Spleen (tissue), 11 donors: ENCODE data around the gene S100B. TPM values are rescaled to one million over a fixed set of nuclear protein-coding genes. Genes with fewer than 3 reads are reported as not detected.
A peak's percentile ranks its signal among the peaks of the same experiment; 100 is the strongest.

Experiments
- DNase-seq: peaks from one replicate; pipeline ENCODE4 v3.0.0-alpha.2; 2020
- H3K27ac ChIP-seq, 8 donors: fragments of 200-600 bp; sonication (generic) in 7 of 8; 1 replicate in 4 of 8; 2 replicates in 4 of 8; pipeline versions ENCODE4 v1.5.0 to v1.8.0; 2016 to 2021; ENCODE audit warnings: inconsistent platforms in 4 of 8, mild to moderate bottlenecking in 4 of 8, moderate library complexity in 1 of 8
- H3K27me3 ChIP-seq, 7 donors: fragments of 200-600 bp; sonication (generic) in 6 of 7; replicated peaks in 1 of 7; 1 replicate in 4 of 7; 2 replicates in 3 of 7; pipeline versions ENCODE4 v1.5.0 to v1.8.0; 2016 to 2021; ENCODE audit warnings: inconsistent platforms in 3 of 7, mild to moderate bottlenecking in 1 of 7
- H3K36me3 ChIP-seq, 6 donors: fragments of 200-600 bp; sonication (generic) in 5 of 6; 1 replicate in 4 of 6; 2 replicates in 2 of 6; pipeline versions ENCODE4 v1.5.0 to v1.8.0; 2016 to 2021; ENCODE audit warnings: inconsistent platforms in 2 of 6
- H3K4me1 ChIP-seq, 6 donors: fragments of 200-600 bp; sonication (generic) in 5 of 6; 1 replicate in 3 of 6; 2 replicates in 3 of 6; pipeline versions ENCODE4 v1.5.0 to v1.8.0; 2016 to 2021; ENCODE audit warnings: inconsistent platforms in 3 of 6
- H3K4me3 ChIP-seq, 8 donors: fragments of 200-600 bp; sonication (generic) in 7 of 8; 1 replicate in 4 of 8; 2 replicates in 4 of 8; pipeline versions ENCODE4 v1.5.0 to v1.8.0; 2016 to 2021; ENCODE audit warnings: inconsistent platforms in 4 of 8, mild to moderate bottlenecking in 4 of 8, moderate library complexity in 2 of 8
- H3K9me3 ChIP-seq, 8 donors: fragments of 200-600 bp; sonication (generic) in 7 of 8; 1 replicate in 4 of 8; 2 replicates in 4 of 8; pipeline versions ENCODE4 v1.5.0 to v1.8.0; 2016 to 2021; ENCODE audit warnings: inconsistent platforms in 4 of 8
- POLR2A ChIP-seq, 3 donors: fragments of 450-650 bp; IDR thresholded peaks; one replicate each; pipeline ENCODE4 v1.5.1; 2017; ENCODE audit warnings: antibody characterized with exemption in 3 of 3, mild to moderate bottlenecking in 1 of 3
- POLR2AphosphoS5 ChIP-seq, 3 donors: sonication (generic); formaldehyde crosslinking; IDR thresholded peaks; one replicate each; pipeline ENCODE4 v1.5.1; 2017; ENCODE audit warnings: antibody characterized with exemption in 3 of 3
- WGBS, 5 donors: extraction: QIAGEN DNeasy Blood & Tissue Kit in 3 of 5; methylation state at CpG; one replicate each; pipeline versions ENCODE4 v1.1.5 to v1.1.7; 2013 to 2018; 5-methylcytosine and 5-hydroxymethylcytosine counted together
- intact Hi-C: fragments of 100-400 bp; cut with DNase I; formaldehyde crosslinking; loops from one replicate; pipeline ENCODE4 v1.15.0; 2023; ENCODE audit warnings: low total_unique reads
- polyA plus RNA-seq, 3 donors: library from polyadenylated mRNA; stranded (reverse); fragments of 200-250 nt; gene quantifications; one replicate each; pipeline ENCODE4 v1.2.1, GENCODE V29; 2013
- total RNA-seq, 7 donors: library from RNA; depleted of rRNA in 3 of 7; stranded (reverse); fragments of >200 nt in 3 of 7; fragmentation: NEBNext Ultra II Directional in 4 of 7; extraction: Animal tissue kit (Norgen Biotek cat#: 25700) in 4 of 7; gene quantifications; one replicate each; pipeline versions ENCODE4 v1.1.0 to v1.2.1, GENCODE V29; 2016 to 2021
- TF ChIP-seq, protein P1 (sequence below), 11 experiments: fragments of 200-600 bp in 7 of 11; fragments of 450-650 bp in 4 of 11; sonication (generic) in 4 of 11; IDR thresholded peaks in 8 of 11; conservative IDR thresholded peaks in 3 of 11; 1 replicate in 7 of 11; 2 replicates in 4 of 11; pipeline versions ENCODE4 v1.4.0 to v1.8.0; 2016 to 2021; ENCODE audit warnings: antibody characterized with exemption in 11 of 11, inconsistent platforms in 4 of 11, mild to moderate bottlenecking in 1 of 11
- donor health status: healthy with polysubstance abuse.
- donor health status: DM: no; HTN: no; CAD: no; lungs with moderate emphysema.
- donor health status: DM: no; HTN: no; CAD: no.
- donor health status: Bipolar disorder and iron deficiency.
- donor health status: healthy.
- donor health status: DM: no; HTN: no; CAD: no.
- donor health status: DM: yes; HTN: yes; CAD: no.

S100B gene
- total and polyA plus RNA-seq, 10 donors, result 9.7 to 46.0 (median 21.4) TPM

DNA sequence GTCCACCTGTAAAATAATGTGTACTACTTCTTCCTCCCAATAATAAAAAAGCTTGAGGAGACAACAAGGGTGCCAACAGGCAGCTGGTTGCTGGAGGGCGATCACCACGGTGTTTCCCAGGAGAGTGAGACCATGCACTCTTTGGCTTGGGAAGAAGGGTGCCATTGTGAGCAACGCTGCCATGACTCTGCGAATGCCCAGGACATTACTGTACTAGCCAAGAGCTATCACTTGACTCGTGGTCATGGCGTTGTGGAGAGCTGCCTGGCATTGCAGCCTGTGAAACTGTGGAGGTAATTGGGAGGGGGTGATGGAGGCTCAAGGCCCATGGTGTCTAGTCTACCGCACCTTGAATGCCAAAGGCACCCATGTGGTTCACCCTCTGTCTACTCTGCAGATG is 16.0 kb upstream of the S100B start:
- WGBS, 5 donors, result 91 to 98% (median 96%) methylated on average over 7 of the region's 7 CpGs
- intact Hi-C loops, result no loop called here
- DNase-seq, result no peak
- Histone ChIP-seq H3K27ac (peak overlapping the region in 2 of 8 donors; percentile 76 to 81), H3K36me3 (no peaks in the 10 kb centered on the region), H3K27me3 (no peaks in the 10 kb centered on the region), H3K4me1 (peaks cover 0 to 35% (median 19%) of the 10 kb centered on the region in 6 donors), H3K4me3 (no peak overlapping the region), H3K9me3 (peaks cover 0 to 11% (median 10%) of the 10 kb centered on the region in 8 donors)
- TF ChIP-seq, protein P1, sequence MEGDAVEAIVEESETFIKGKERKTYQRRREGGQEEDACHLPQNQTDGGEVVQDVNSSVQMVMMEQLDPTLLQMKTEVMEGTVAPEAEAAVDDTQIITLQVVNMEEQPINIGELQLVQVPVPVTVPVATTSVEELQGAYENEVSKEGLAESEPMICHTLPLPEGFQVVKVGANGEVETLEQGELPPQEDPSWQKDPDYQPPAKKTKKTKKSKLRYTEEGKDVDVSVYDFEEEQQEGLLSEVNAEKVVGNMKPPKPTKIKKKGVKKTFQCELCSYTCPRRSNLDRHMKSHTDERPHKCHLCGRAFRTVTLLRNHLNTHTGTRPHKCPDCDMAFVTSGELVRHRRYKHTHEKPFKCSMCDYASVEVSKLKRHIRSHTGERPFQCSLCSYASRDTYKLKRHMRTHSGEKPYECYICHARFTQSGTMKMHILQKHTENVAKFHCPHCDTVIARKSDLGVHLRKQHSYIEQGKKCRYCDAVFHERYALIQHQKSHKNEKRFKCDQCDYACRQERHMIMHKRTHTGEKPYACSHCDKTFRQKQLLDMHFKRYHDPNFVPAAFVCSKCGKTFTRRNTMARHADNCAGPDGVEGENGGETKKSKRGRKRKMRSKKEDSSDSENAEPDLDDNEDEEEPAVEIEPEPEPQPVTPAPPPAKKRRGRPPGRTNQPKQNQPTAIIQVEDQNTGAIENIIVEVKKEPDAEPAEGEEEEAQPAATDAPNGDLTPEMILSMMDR (IDR thresholded peaks at IDR 0.05 in 8 of 11, conservative IDR thresholded peaks at IDR 0.05 in 3 of 11), result no peak
- TF ChIP-seq POLR2AphosphoS5 (IDR thresholded peaks at IDR 0.05) (no peak), POLR2A (IDR thresholded peaks at IDR 0.05) (no peak)

DNA sequence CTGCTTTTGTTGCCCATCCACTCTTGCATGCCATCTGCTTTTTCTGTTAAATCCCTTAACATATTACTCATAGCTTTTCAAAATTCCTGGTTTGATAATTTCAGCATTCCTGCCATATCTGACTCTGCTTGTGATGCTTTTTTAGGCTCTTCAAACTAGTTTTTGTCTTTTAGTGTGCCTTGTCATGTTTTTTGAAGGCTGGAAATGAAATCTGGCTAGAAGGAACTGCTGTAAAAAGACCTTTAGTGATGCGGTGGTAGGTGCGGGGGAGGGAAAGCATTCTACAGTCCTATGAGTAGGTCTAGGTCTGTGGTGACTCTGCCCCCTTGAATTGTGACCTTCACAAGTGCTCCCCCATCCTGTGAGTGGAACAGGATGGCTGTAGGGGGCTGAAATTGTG is 15.0 kb upstream of the S100B start:
- intact Hi-C loops, result no loop called here
- no peak for DNase-seq
- 84 to 87% (median 86%) methylated on average over 2 of the region's 2 CpGs for WGBS, 5 donors
- Histone ChIP-seq H3K27ac (peak overlapping the region in 1 of 8 donors; percentile 40), H3K9me3 (peaks cover 0 to 1% (median 0%) of the 10 kb centered on the region in 8 donors), H3K36me3 (no peaks in the 10 kb centered on the region), H3K4me1 (peaks cover 0 to 35% (median 19%) of the 10 kb centered on the region in 6 donors), H3K27me3 (no peaks in the 10 kb centered on the region), H3K4me3 (no peak overlapping the region)
- TF ChIP-seq POLR2A (IDR thresholded peaks at IDR 0.05) (no peak), POLR2AphosphoS5 (IDR thresholded peaks at IDR 0.05) (no peak)
- TF ChIP-seq, protein P1 (IDR thresholded peaks at IDR 0.05 in 8 of 11, conservative IDR thresholded peaks at IDR 0.05 in 3 of 11), result no peak

DNA sequence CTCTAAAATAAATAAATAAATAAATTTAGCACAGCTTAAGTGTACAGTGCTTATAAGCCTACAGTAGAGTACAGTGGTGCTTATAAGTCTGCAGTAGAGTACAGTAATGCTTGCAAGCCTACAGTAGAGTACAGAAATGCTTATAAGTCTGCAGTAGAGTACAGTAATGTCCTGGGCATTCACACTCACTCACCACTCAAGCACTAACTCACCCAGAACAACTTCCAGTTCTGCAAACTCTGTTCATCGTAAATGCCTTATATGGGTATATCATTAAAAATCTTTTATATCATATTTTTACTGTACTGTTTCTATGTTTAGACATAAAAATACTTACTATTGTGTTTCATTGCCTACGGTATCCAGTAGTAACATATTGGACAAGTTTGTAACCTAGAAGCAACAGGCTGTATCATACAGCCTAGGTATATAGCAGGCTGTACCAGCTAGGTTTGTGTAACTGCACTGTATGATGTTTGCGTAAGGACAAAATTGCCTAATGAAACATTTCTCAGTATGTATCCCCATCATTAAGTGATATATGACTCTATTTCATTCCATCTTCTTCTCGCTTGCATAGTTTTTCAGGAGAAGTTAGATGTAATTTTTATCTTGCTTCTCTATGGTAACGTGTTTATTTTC is 14.0 kb upstream of the S100B start:
- WGBS, 5 donors, result 66 to 91% (median 79%) methylated on average over 5 of the region's 5 CpGs
- Histone ChIP-seq H3K36me3 (no peaks in the 10 kb centered on the region), H3K4me1 (peaks cover 0 to 35% (median 19%) of the 10 kb centered on the region in 6 donors), H3K27ac (peak overlapping the region in 2 of 8 donors; percentile 40 to 47), H3K27me3 (no peaks in the 10 kb centered on the region), H3K4me3 (no peak overlapping the region), H3K9me3 (no peaks in the 10 kb centered on the region)
- intact Hi-C loops, result no loop called here
- TF ChIP-seq POLR2AphosphoS5 (IDR thresholded peaks at IDR 0.05), result no peak
- TF ChIP-seq POLR2A (IDR thresholded peaks at IDR 0.05), result no peak
- TF ChIP-seq, protein P1 (IDR thresholded peaks at IDR 0.05 in 8 of 11, conservative IDR thresholded peaks at IDR 0.05 in 3 of 11), result no peak
- DNase-seq, result no peak

DNA sequence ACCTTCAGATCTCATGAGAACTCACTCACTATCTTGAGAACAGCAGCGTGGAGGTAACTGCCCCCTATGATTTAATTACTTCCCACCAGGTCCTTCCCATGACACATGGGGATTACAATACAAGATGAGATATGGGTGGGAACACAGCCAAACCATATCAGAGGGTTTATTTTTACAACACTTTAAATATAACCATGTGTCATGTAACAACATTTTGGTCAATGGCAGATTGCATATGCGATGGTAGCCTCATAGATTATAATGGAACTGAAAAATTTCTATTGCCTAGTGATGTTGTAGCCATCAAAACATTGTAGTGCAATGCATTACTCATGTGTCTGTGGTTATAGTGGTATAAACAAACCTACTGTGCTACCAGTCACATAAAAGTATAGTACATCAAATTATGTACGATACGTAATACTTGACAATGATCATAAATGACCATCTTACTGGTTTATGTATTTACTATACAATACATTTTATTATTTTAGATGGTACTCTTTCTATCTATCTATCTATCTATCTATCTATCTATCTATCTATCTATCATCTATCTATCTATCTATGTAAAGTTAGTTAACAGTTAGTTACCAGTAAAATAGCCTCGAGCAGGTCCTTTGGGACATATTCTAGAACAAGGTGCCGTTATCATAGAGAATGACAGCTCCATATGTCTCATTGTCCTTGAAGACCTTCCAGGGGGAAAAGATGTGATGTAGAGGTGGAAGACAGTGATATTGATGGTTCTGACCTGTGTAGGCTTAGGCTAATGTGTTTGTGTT is 12.6 kb upstream of the S100B start:
- no peak overlapping the region for H3K4me3 ChIP-seq
- DNase-seq, result no peak
- intact Hi-C loops, result no loop called here
- no peaks in the 10 kb centered on the region for H3K9me3 ChIP-seq
- TF ChIP-seq, protein P1 (IDR thresholded peaks at IDR 0.05 in 8 of 11, conservative IDR thresholded peaks at IDR 0.05 in 3 of 11), result no peak
- TF ChIP-seq POLR2A (IDR thresholded peaks at IDR 0.05) (no peak), POLR2AphosphoS5 (IDR thresholded peaks at IDR 0.05) (no peak)
- H3K4me1 ChIP-seq, result peaks cover 0 to 26% (median 11%) of the 10 kb centered on the region in 6 donors
- H3K27me3 ChIP-seq, result no peaks in the 10 kb centered on the region
- no peak overlapping the region for H3K27ac ChIP-seq
- no peaks in the 10 kb centered on the region for H3K36me3 ChIP-seq
- 68 to 84% (median 80%) methylated on average over 6 of the region's 6 CpGs for WGBS, 5 donors
